ENCODE results near the gene FRMD8.

FRMD8 gene

GRCh38 chr11:65389294-65389980 is 3.0 kb downstream of the FRMD8 start:
- ChIA-PET POLR2A (interaction anchor here (1.2 to 1.3 kb wide), 3 partner anchors 14 to 113 kb away, joined by 3 to 4 read pairs (median 3); no protein-coding TSS in a partner anchor), CTCF (interaction anchor here (1.2 to 4.0 kb wide), 3 partner anchors 27 to 120 kb away, joined by 4 to 31 read pairs (median 7); no protein-coding TSS in a partner anchor)
- DNase-seq (ENCODE audit: extremely low spot score), result no peak
- no peak for TF ChIP-seq CTCF (IDR thresholded peaks at IDR 0.05; ENCODE audit: control extremely low read depth, extremely low read depth, low read depth, missing control alignments)

- ChIA-PET CTCF (interaction anchor here (0.9 to 4.0 kb wide), 8 partner anchors 10 to 119 kb away, joined by 3 to 31 read pairs (median 4); no protein-coding TSS in a partner anchor), POLR2A (interaction anchor here (0.6 to 2.3 kb wide), 4 partner anchors 13 to 119 kb away, joined by 3 to 9 read pairs (median 8); no protein-coding TSS in a partner anchor)
- no peak for TF ChIP-seq CTCF (IDR thresholded peaks at IDR 0.05; ENCODE audit: control extremely low read depth, extremely low read depth, low read depth, missing control alignments)
Observed at GRCh38 chr11:65390099-65390941, 3.9 kb downstream of the FRMD8 start.

GRCh38 chr11:65390996-65391395 is 4.6 kb downstream of the FRMD8 start:
- no peak for DNase-seq (ENCODE audit: extremely low spot score)
- TF ChIP-seq CTCF (IDR thresholded peaks at IDR 0.05; ENCODE audit: control extremely low read depth, extremely low read depth, low read depth, missing control alignments), result no peak
- POLR2A ChIA-PET, result interaction anchor here (0.5 to 2.3 kb wide), 5 partner anchors 17 to 118 kb away, joined by 5 to 9 read pairs (median 7); no protein-coding TSS in a partner anchor
- CTCF ChIA-PET, result interaction anchor here (0.9 to 2.3 kb wide), 8 partner anchors 9 to 119 kb away, joined by 3 to 12 read pairs (median 4); no protein-coding TSS in a partner anchor

More at GRCh38 chr11:65390099-65390941, 3.9 kb downstream of the FRMD8 start:
- DNase-seq (ENCODE audit: extremely low spot score), result no peak

GRCh38 chr11:65392186-65392829 is 5.9 kb downstream of the FRMD8 start:
- POLR2A ChIA-PET, result interaction anchor here (0.6 to 2.3 kb wide), 4 partner anchors 15 to 113 kb away, joined by 3 to 8 read pairs (median 5); partner anchors contain the start of gene NEAT1
- CTCF ChIA-PET, result no interaction called here
- TF ChIP-seq CTCF (IDR thresholded peaks at IDR 0.05; ENCODE audit: control extremely low read depth, extremely low read depth, low read depth, missing control alignments), result no peak
- DNase-seq (ENCODE audit: extremely low spot score), result no peak

- ChIA-PET POLR2A (interaction anchor here (0.9 kb wide), 1 partner anchor 30 kb away, joined by 3 read pairs; the partner anchor contains the start of gene NEAT1), CTCF (no interaction called here)
- no peak for TF ChIP-seq CTCF (IDR thresholded peaks at IDR 0.05; ENCODE audit: control extremely low read depth, extremely low read depth, low read depth, missing control alignments)
- DNase-seq (ENCODE audit: extremely low spot score), result no peak
Observed at GRCh38 chr11:65392899-65393298, 6.5 kb downstream of the FRMD8 start.

All from GM10248 (cell line).